Neural cell (in vitro differentiated cells): ENCODE results near the gene RASD2. TPM values are rescaled to one million over a fixed set of nuclear protein-coding genes. Genes with fewer than 3 reads are reported as not detected.

ENCODE experiments used
- H2AFZ ChIP-seq: fragments of 200-600, 300-800 bp; sonication (generic), shearing (Covaris generic); 2 replicates; pipeline ENCODE4 v1.6.0; 2014; ENCODE audit warnings: low read depth, mild to moderate bottlenecking, antibody characterized with exemption, low read length, moderate library complexity
- H3F3A ChIP-seq: fragments of 200-600 bp; shearing (Covaris generic); 2 replicates; pipeline ENCODE4 v1.6.1; 2016; ENCODE audit warnings: mild to moderate bottlenecking, moderate library complexity, mixed read lengths, antibody characterized with exemption, low read length; ENCODE audit not compliant: insufficient read depth, poor library complexity, severe bottlenecking
- H3K27ac ChIP-seq: fragments of 200-600, 300-800 bp; sonication (generic), shearing (Covaris generic); 2 replicates; pipeline ENCODE4 v1.5.1; 2014; ENCODE audit warnings: mild to moderate bottlenecking, low read length, moderate library complexity
- H3K27me3 ChIP-seq: fragments of 300-800, 200-600 bp; sonication (generic), shearing (Covaris generic); 2 replicates; pipeline ENCODE4 v1.6.0; 2014; ENCODE audit warnings: mild to moderate bottlenecking, low read depth, low read length, moderate library complexity; ENCODE audit not compliant: insufficient read depth
- H3K36me3 ChIP-seq: fragments of 300-800, 200-600 bp; sonication (generic), shearing (Covaris generic); 2 replicates; pipeline ENCODE4 v1.5.1; 2014; ENCODE audit warnings: mild to moderate bottlenecking, antibody characterized with exemption, low read length, moderate library complexity; ENCODE audit not compliant: insufficient read depth
- H3K4me2 ChIP-seq: fragments of 300-800, 200-600 bp; sonication (generic), shearing (Covaris generic); 2 replicates; pipeline ENCODE4 v1.6.0; 2014; ENCODE audit warnings: mild to moderate bottlenecking, low read length
- H3K4me3 ChIP-seq: fragments of 300-800, 200-600 bp; sonication (generic), shearing (Covaris generic); 2 replicates; pipeline ENCODE4 v1.5.1; 2014; ENCODE audit warnings: mild to moderate bottlenecking, low read length, moderate library complexity
- H3K79me2 ChIP-seq: fragments of 200-600 bp; shearing (Covaris generic); replicated peaks from 2 replicates; pipeline ENCODE4 v1.6.0; 2014; ENCODE audit warnings: mild to moderate bottlenecking, low read length, moderate library complexity; ENCODE audit not compliant: insufficient read depth
- H3K9ac ChIP-seq: fragments of 300-800, 200-600 bp; sonication (generic), shearing (Covaris generic); 2 replicates; pipeline ENCODE4 v1.6.1; 2016; ENCODE audit warnings: mild to moderate bottlenecking, low read length, mixed read lengths
- H3K9me2 ChIP-seq: fragments of 200-600 bp; shearing (Covaris generic); 2 replicates; pipeline ENCODE4 v1.6.1; 2016; ENCODE audit warnings: mild to moderate bottlenecking, low read length, mixed read lengths; ENCODE audit not compliant: insufficient read depth
- H3K9me3 ChIP-seq: fragments of 200-600, 300-800 bp; sonication (generic), shearing (Covaris generic); 2 replicates; pipeline ENCODE4 v1.6.1; 2016; ENCODE audit warnings: mild to moderate bottlenecking, mixed run types, low read length, moderate library complexity, mixed read lengths
- H4K20me1 ChIP-seq: fragments of 200-600 bp; shearing (Covaris generic); 2 replicates; pipeline ENCODE4 v1.6.1; 2016; ENCODE audit warnings: mild to moderate bottlenecking, mixed run types; ENCODE audit not compliant: insufficient read depth
- CTCF ChIP-seq: fragments of 450-650 bp; IDR thresholded peaks from 2 replicates; pipeline ENCODE4 v1.5.1; 2014; ENCODE audit warnings: antibody characterized with exemption, mild to moderate bottlenecking, moderate library complexity; ENCODE audit not compliant: poor library complexity, severe bottlenecking
- EP300 ChIP-seq: fragments of 450-650 bp; conservative IDR thresholded peaks from 2 replicates; pipeline ENCODE4 v1.6.1; 2014; ENCODE audit warnings: antibody characterized with exemption, mild to moderate bottlenecking, moderate library complexity; ENCODE audit not compliant: poor library complexity, severe bottlenecking
- EZH2 ChIP-seq: fragments of 200-600, 300-800 bp; shearing (Covaris generic), sonication (generic); IDR thresholded peaks from 2 replicates; pipeline ENCODE4 v1.6.1; 2014; ENCODE audit warnings: antibody characterized with exemption, low read length, borderline replicate concordance, mild to moderate bottlenecking; ENCODE audit not compliant: insufficient read depth, poor library complexity, severe bottlenecking
- MXI1 ChIP-seq: fragments of 450-650 bp; conservative IDR thresholded peaks from 2 replicates; pipeline ENCODE4 v1.6.1; 2014; ENCODE audit warnings: antibody characterized with exemption, mild to moderate bottlenecking; ENCODE audit not compliant: poor library complexity, severe bottlenecking
- POLR2AphosphoS5 ChIP-seq: IDR thresholded peaks from 2 replicates; pipeline ENCODE4 v1.6.1; 2012
- RAD21 ChIP-seq: fragments of 450-650 bp; conservative IDR thresholded peaks from 2 replicates; pipeline ENCODE4 v1.6.1; 2014; ENCODE audit warnings: antibody characterized with exemption, mild to moderate bottlenecking, moderate library complexity
- REST ChIP-seq: IDR thresholded peaks from 2 replicates; pipeline ENCODE4 v1.6.1; 2012; ENCODE audit warnings: borderline replicate concordance
- SMC3 ChIP-seq: fragments of 450-650 bp; conservative IDR thresholded peaks from 2 replicates; pipeline ENCODE4 v1.6.1; 2014; ENCODE audit warnings: antibody characterized with exemption, mild to moderate bottlenecking, moderate library complexity; ENCODE audit not compliant: poor library complexity
- TAF1 ChIP-seq: IDR thresholded peaks from 2 replicates; pipeline ENCODE4 v1.6.1; 2012; ENCODE audit warnings: low read depth
- polyA plus RNA-seq: library from polyadenylated mRNA; depleted of rRNA; stranded (reverse); fragments of >200 nt; gene quantifications from 2 replicates; pipeline ENCODE4 v1.2.3, GENCODE V29; 2014

The RASD2 gene
- polyA plus RNA-seq, 1 donor from 2014 or later = 0.14 TPM

- H3F3A ChIP-seq = no peaks in the 10 kb centered on the region
- H3K9me3 ChIP-seq = no peaks in the 10 kb centered on the region
- no peak overlapping the region for H3K27ac ChIP-seq
- no peaks in the 10 kb centered on the region for H3K79me2 ChIP-seq
- no peaks in the 10 kb centered on the region for H3K36me3 ChIP-seq
- H3K27me3 ChIP-seq = no peaks in the 10 kb centered on the region
- no peak overlapping the region for H3K9ac ChIP-seq
- no peak overlapping the region for H3K4me3 ChIP-seq
- no peaks in the 10 kb centered on the region for H3K9me2 ChIP-seq
- H4K20me1 ChIP-seq = no peaks in the 10 kb centered on the region
- H2AFZ ChIP-seq = no peak overlapping the region
- H3K4me2 ChIP-seq = no peak overlapping the region
- no peak for TF ChIP-seq REST
- no peak for TF ChIP-seq MXI1
- no peak for TF ChIP-seq RAD21
- no peak for TF ChIP-seq EP300
- TF ChIP-seq TAF1 = no peak
- no peak for TF ChIP-seq EZH2
- TF ChIP-seq SMC3 = no peak
- TF ChIP-seq POLR2AphosphoS5 = no peak
- no peak for TF ChIP-seq CTCF
These were observed 41.7 kb downstream of the RASD2 start for GRCh38 chr22:35582218-35582860.

- no peak overlapping the region for H3K27ac ChIP-seq
- H3K79me2 ChIP-seq = no peaks in the 10 kb centered on the region
- no peaks in the 10 kb centered on the region for H3K36me3 ChIP-seq
- H3K9me2 ChIP-seq = no peaks in the 10 kb centered on the region
- no peak overlapping the region for H3K4me2 ChIP-seq
- TF ChIP-seq TAF1 (no peak), EP300 (no peak), CTCF (peak; percentile 96), POLR2AphosphoS5 (no peak), SMC3 (peak; percentile 98), REST (no peak), RAD21 (peak; percentile 98), EZH2 (no peak)
- H2AFZ ChIP-seq = no peak overlapping the region
- no peak overlapping the region for H3K9ac ChIP-seq
- H3K27me3 ChIP-seq = no peaks in the 10 kb centered on the region
- no peaks in the 10 kb centered on the region for H4K20me1 ChIP-seq
- no peaks in the 10 kb centered on the region for H3K9me3 ChIP-seq
- H3K4me3 ChIP-seq = no peak overlapping the region
- no peaks in the 10 kb centered on the region for H3F3A ChIP-seq
These were observed 42.4 kb downstream of the RASD2 start for GRCh38 chr22:35582861-35583670.
